Activated CD4-positive, alpha-beta memory T cell treated with anti-CD3 and anti-CD28 coated beads, Interleukin-2, amount 10 ng/mL, durations not matched to agents 7 days and 5 days (primary cell): Measurements from ENCODE around the gene MRPS18B. TPM values are rescaled to one million over a fixed set of nuclear protein-coding genes. Genes with fewer than 3 reads are reported as not detected.
A peak's percentile ranks its signal among the peaks of the same experiment; 100 is the strongest.
"Not testable (repeated sequence)": the region's sequence is repeated elsewhere in the genome, so short reads cannot be mapped to it uniquely, and the experiment has no call there.

ENCODE experiments used
- CTCF ChIA-PET: fragments of 350-600 bp; sonication (Branson Sonifier 250); formaldehyde crosslinking; loops from one replicate; lab custom pipeline; 2021; ENCODE audit warnings: antibody characterized with exemption, inconsistent platforms; lab: Charles Lee
- POLR2A ChIA-PET: fragments of 350-600 bp; sonication (Branson Sonifier 250); formaldehyde crosslinking; loops from one replicate; lab custom pipeline; 2021; ENCODE audit warnings: antibody characterized with exemption; lab: Charles Lee
- DNase-seq: peaks from one replicate; pipeline ENCODE4 v3.0.0-alpha.2; 2020
- H3K27ac Mint-ChIP-seq: one replicate; pipeline ENCODE4 v1.8.0; 2021; ENCODE audit warnings: mild to moderate bottlenecking, mixed read lengths
- H3K27me3 Mint-ChIP-seq: one replicate; pipeline ENCODE4 v1.8.0; 2021; ENCODE audit warnings: mixed read lengths
- H3K36me3 Mint-ChIP-seq: one replicate; pipeline ENCODE4 v1.8.0; 2021; ENCODE audit warnings: low read depth, mixed read lengths
- H3K4me1 Mint-ChIP-seq: one replicate; pipeline ENCODE4 v1.8.0; 2021; ENCODE audit warnings: mixed read lengths
- H3K4me3 Mint-ChIP-seq: one replicate; pipeline ENCODE4 v1.8.0; 2021; ENCODE audit warnings: mild to moderate bottlenecking, mixed read lengths
- H3K9me3 Mint-ChIP-seq: one replicate; pipeline ENCODE4 v1.8.0; 2021; ENCODE audit warnings: mixed read lengths
- total RNA-seq, 2 experiments: library from RNA; stranded (reverse); gene quantifications; one replicate each; pipeline ENCODE4 v1.2.3, GENCODE V29; 2021

Gene MRPS18B
- total RNA-seq, 2 experiments from 2014 or later: 42.4 to 42.8 TPM

GRCh38 chr6:30590509-30590908 is 27.1 kb upstream of the MRPS18B start:
- Mint-ChIP-seq H3K27ac (no peak overlapping the region), H3K4me3 (no peak overlapping the region), H3K27me3 (no peaks in the 10 kb centered on the region), H3K4me1 (peaks cover 3% of the 10 kb centered on the region), H3K36me3 (peaks cover 71% of the 10 kb centered on the region), H3K9me3 (no peaks in the 10 kb centered on the region)
- POLR2A ChIA-PET: interaction anchor here (0.6 to 2.1 kb wide), 7 partner anchors 10 to 131 kb away, joined by 3 to 6 read pairs (median 3); no protein-coding TSS in a partner anchor
- CTCF ChIA-PET: interaction anchor here (0.8 to 1.6 kb wide), 7 partner anchors 46 to 140 kb away, joined by 3 to 11 read pairs (median 3); no protein-coding TSS in a partner anchor
- no peak for DNase-seq

- H3K27ac Mint-ChIP-seq: no peak overlapping the region
- ChIA-PET POLR2A (interaction anchor here (0.6 to 2.1 kb wide), 4 partner anchors 10 to 108 kb away, joined by 3 to 6 read pairs (median 3); no protein-coding TSS in a partner anchor), CTCF (interaction anchor here (0.6 to 1.6 kb wide), 7 partner anchors 46 to 140 kb away, joined by 3 to 11 read pairs (median 3); no protein-coding TSS in a partner anchor)
These were observed 26.6 kb upstream of the MRPS18B start for GRCh38 chr6:30591008-30591407.

GRCh38 chr6:30592287-30592686 is 25.4 kb upstream of the MRPS18B start:
- CTCF ChIA-PET: interaction anchor here (0.6 to 3.3 kb wide), 5 partner anchors 21 to 545 kb away, joined by 3 to 10 read pairs (median 4); no protein-coding TSS in a partner anchor
- no peaks in the 10 kb centered on the region for H3K9me3 Mint-ChIP-seq
- peaks cover 6% of the 10 kb centered on the region for H3K4me1 Mint-ChIP-seq
- H3K27ac Mint-ChIP-seq: no peak overlapping the region
- POLR2A ChIA-PET: interaction anchor here (1.0 to 1.3 kb wide), 3 partner anchors 24 to 102 kb away, joined by 3 to 5 read pairs (median 3); no protein-coding TSS in a partner anchor
- H3K36me3 Mint-ChIP-seq: peaks cover 62% of the 10 kb centered on the region
- no peak overlapping the region for H3K4me3 Mint-ChIP-seq
- DNase-seq: no peak
- H3K27me3 Mint-ChIP-seq: no peaks in the 10 kb centered on the region

More at GRCh38 chr6:30591008-30591407, 26.6 kb upstream of the MRPS18B start:
- Mint-ChIP-seq H3K4me3 (no peak overlapping the region), H3K27me3 (no peaks in the 10 kb centered on the region), H3K4me1 (peaks cover 3% of the 10 kb centered on the region), H3K9me3 (no peaks in the 10 kb centered on the region), H3K36me3 (peaks cover 70% of the 10 kb centered on the region)
- DNase-seq: no peak

- H3K27ac Mint-ChIP-seq, H3K27me3 Mint-ChIP-seq, H3K9me3 Mint-ChIP-seq, H3K4me3 Mint-ChIP-seq: not testable (repeated sequence)
- CTCF ChIA-PET: interaction anchor here (0.6 to 4.3 kb wide), 33 partner anchors 8 to 454 kb away, joined by 3 to 63 read pairs (median 5); partner anchors contain the start of genes ABCF1, C6orf136 and DHX16
- peak; percentile 83 for DNase-seq
- Mint-ChIP-seq H3K36me3 (peaks cover 47% of the 10 kb centered on the region), H3K4me1 (peaks cover 13% of the 10 kb centered on the region)
- POLR2A ChIA-PET: interaction anchor here (0.6 to 8.9 kb wide), 23 partner anchors 8 to 141 kb away, joined by 3 to 97 read pairs (median 4); partner anchors contain the start of genes ABCF1 and PRR3
These were observed 20.1 kb upstream of the MRPS18B start for GRCh38 chr6:30597315-30598144.

GRCh38 chr6:30598912-30599624 is 18.6 kb upstream of the MRPS18B start:
- H3K4me3 Mint-ChIP-seq: no peak overlapping the region
- CTCF ChIA-PET: interaction anchor here (0.6 to 4.3 kb wide), 13 partner anchors 12 to 132 kb away, joined by 3 to 63 read pairs (median 4); no protein-coding TSS in a partner anchor
- DNase-seq: no peak
- POLR2A ChIA-PET: interaction anchor here (0.6 to 8.9 kb wide), 17 partner anchors 11 to 318 kb away, joined by 3 to 97 read pairs (median 4); partner anchors contain the start of genes GNL1, MRPS18B, PPP1R10 and PRR3
- peaks cover 22% of the 10 kb centered on the region for H3K4me1 Mint-ChIP-seq
- H3K27me3 Mint-ChIP-seq: no peaks in the 10 kb centered on the region
- H3K27ac Mint-ChIP-seq: no peak overlapping the region
- no peaks in the 10 kb centered on the region for H3K9me3 Mint-ChIP-seq
- H3K36me3 Mint-ChIP-seq: peaks cover 59% of the 10 kb centered on the region

GRCh38 chr6:30599625-30600324 is 17.9 kb upstream of the MRPS18B start:
- no peaks in the 10 kb centered on the region for H3K27me3 Mint-ChIP-seq
- no peak overlapping the region for H3K4me3 Mint-ChIP-seq
- H3K9me3 Mint-ChIP-seq: no peaks in the 10 kb centered on the region
- ChIA-PET CTCF (interaction anchor here (0.6 to 4.3 kb wide), 7 partner anchors 13 to 131 kb away, joined by 3 to 63 read pairs (median 4); no protein-coding TSS in a partner anchor), POLR2A (interaction anchor here (0.6 to 8.9 kb wide), 11 partner anchors 9 to 318 kb away, joined by 3 to 97 read pairs (median 4); partner anchors contain the start of genes DHX16, GNL1, MRPS18B and PPP1R10)
- DNase-seq: no peak
- peaks cover 60% of the 10 kb centered on the region for H3K36me3 Mint-ChIP-seq
- peaks cover 22% of the 10 kb centered on the region for H3K4me1 Mint-ChIP-seq
- peak overlapping the region; percentile 41 for H3K27ac Mint-ChIP-seq

- ChIA-PET POLR2A (interaction anchor here (0.6 to 8.9 kb wide), 11 partner anchors 10 to 136 kb away, joined by 3 to 97 read pairs (median 4); partner anchors contain the start of genes ABCF1, DHX16, MRPS18B and PPP1R10), CTCF (interaction anchor here (2.1 kb wide), 1 partner anchor 131 kb away, joined by 6 read pairs; no protein-coding TSS in a partner anchor)
- Mint-ChIP-seq H3K36me3 (peaks cover 63% of the 10 kb centered on the region), H3K27ac (no peak overlapping the region), H3K4me3 (no peak overlapping the region), H3K9me3 (no peaks in the 10 kb centered on the region), H3K4me1 (peaks cover 22% of the 10 kb centered on the region), H3K27me3 (no peaks in the 10 kb centered on the region)
- DNase-seq: no peak
These were observed 17.1 kb upstream of the MRPS18B start for GRCh38 chr6:30600451-30600961.

- CTCF ChIA-PET: no interaction called here
These were observed 16.2 kb upstream of the MRPS18B start for GRCh38 chr6:30601436-30601814.

GRCh38 chr6:30601815-30602641 is 15.6 kb upstream of the MRPS18B start:
- peaks cover 73% of the 10 kb centered on the region for H3K36me3 Mint-ChIP-seq
- H3K27ac Mint-ChIP-seq: no peak overlapping the region
- no peaks in the 10 kb centered on the region for H3K9me3 Mint-ChIP-seq
- CTCF ChIA-PET: no interaction called here
- no peak overlapping the region for H3K4me3 Mint-ChIP-seq
- H3K4me1 Mint-ChIP-seq: peaks cover 27% of the 10 kb centered on the region
- H3K27me3 Mint-ChIP-seq: no peaks in the 10 kb centered on the region
- POLR2A ChIA-PET: interaction anchor here (1.0 to 8.9 kb wide), 5 partner anchors 9 to 20 kb away, joined by 3 to 97 read pairs (median 8); partner anchors contain the start of genes MRPS18B and PPP1R10
- no peak for DNase-seq

More at GRCh38 chr6:30601436-30601814, 16.2 kb upstream of the MRPS18B start:
- Mint-ChIP-seq H3K9me3 (no peaks in the 10 kb centered on the region), H3K36me3 (peaks cover 71% of the 10 kb centered on the region), H3K27me3 (no peaks in the 10 kb centered on the region), H3K4me1 (peaks cover 25% of the 10 kb centered on the region), H3K27ac (peak overlapping the region; percentile 10), H3K4me3 (no peak overlapping the region)
- DNase-seq: no peak
- POLR2A ChIA-PET: interaction anchor here (1.0 to 8.9 kb wide), 7 partner anchors 9 to 60 kb away, joined by 3 to 97 read pairs (median 7); partner anchors contain the start of genes MRPS18B and PPP1R10

- H3K4me1 Mint-ChIP-seq: peaks cover 32% of the 10 kb centered on the region
- ChIA-PET POLR2A (interaction anchor here (1.2 to 1.7 kb wide), 2 partner anchors 14 to 47 kb away, joined by 4 to 6 read pairs; partner anchors contain the start of genes MRPS18B and PRR3), CTCF (interaction anchor here (1.0 kb wide), 1 partner anchor 68 kb away, joined by 3 read pairs; the partner anchor contains the start of gene DHX16)
- H3K36me3 Mint-ChIP-seq: peaks cover 85% of the 10 kb centered on the region
- no peak overlapping the region for H3K27ac Mint-ChIP-seq
- no peaks in the 10 kb centered on the region for H3K27me3 Mint-ChIP-seq
- H3K4me3 Mint-ChIP-seq: no peak overlapping the region
- no peaks in the 10 kb centered on the region for H3K9me3 Mint-ChIP-seq
- DNase-seq: no peak
These were observed 13.7 kb upstream of the MRPS18B start for GRCh38 chr6:30603961-30604360.
